HG02938 (cell line): ENCODE measurements around the gene SLC6A9.

Experiments
- ATAC-seq: cut with Tn5 transposase; IDR thresholded peaks from one replicate; pipeline ENCODE4 v1.9.1; 2021; ENCODE audit warnings: mild to moderate bottlenecking, moderate library complexity; ENCODE audit not compliant: unreplicated experiment

Gene SLC6A9

DNA sequence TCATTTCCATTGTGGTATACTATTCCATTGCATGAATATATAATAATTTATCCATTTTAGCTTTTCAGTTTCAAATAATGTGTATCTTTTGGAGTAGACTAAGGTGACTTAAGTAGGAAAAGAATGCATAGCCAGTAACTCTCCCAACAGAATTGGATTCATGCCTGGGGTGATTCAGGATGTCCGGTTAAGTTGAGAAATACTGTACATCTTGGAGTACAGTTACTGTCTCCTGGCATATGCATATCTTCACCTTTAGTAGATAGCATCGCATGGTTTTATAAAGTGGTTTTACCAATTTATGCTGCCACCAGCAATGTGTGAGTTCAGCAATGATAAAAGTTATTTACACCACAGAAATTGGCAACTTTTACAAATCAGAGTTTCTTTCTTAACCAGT is 18.6 kb upstream of the SLC6A9 start:
- ATAC-seq, result no peak

GRCh38 chr1:44048532-44049215 is 17.4 kb upstream of the SLC6A9 start:
- no peak for ATAC-seq

DNA sequence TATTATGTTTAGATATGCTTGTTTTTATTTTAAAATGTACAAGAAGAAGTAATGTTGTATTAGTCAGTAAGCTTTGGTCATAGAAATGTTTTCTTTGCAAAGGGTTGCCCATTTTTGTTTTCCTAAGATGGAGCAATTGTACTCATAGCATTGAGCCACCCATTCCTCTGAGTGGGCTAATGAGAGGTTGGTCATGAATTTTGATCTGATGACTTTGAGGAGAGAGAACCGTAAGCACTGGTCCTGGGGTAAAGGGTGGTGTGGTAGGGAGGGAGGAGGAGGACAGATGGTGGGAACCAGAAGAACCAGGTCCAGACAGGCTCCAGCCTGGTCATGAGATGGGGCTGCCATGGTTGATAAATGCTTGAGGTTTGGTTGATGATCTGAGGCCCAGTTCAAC is 15.9 kb upstream of the SLC6A9 start:
- ATAC-seq, result no peak

DNA sequence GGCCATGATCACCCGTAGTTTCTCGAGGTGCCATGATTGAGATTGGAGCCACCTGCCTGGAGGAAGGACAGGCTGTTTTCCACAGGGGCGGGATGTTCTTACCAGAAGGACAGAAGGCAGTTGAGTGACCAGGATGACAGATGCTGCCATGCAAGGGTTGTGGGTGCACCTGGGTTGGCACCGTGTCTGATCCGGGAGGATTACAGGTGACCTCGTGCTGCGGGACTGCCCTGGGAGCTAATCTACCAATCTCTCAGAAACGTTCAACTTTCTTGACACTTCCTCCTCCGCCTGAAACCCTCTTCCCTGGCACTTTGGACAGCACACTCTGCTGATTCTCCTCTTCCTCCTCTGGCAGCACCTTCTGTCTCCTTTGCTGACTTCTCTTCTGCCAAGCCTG is 13.8 kb upstream of the SLC6A9 start:
- no peak for ATAC-seq

GRCh38 chr1:44044071-44044801 is 13.0 kb upstream of the SLC6A9 start:
- ATAC-seq, result no peak

GRCh38 chr1:44043176-44044070 is 12.2 kb upstream of the SLC6A9 start:
- no peak for ATAC-seq

DNA sequence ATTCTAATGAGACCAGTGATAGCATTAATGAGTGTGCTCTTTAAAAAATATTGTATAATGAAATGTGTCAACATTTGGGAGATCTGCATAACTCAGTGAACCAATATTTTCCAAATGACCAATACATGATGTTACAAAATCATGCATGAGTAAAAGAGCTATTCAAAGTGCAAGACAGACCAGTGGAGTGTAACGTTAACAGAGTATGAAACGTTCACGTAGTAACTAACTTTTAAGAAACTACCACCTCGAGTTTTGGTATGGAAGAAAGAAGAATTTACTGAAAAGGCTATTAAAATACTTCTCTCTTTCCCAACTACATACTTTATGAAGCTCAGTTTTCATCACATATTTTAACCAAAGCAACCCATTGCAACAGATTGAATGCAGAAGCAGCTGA is 9.6 kb upstream of the SLC6A9 start:
- no peak for ATAC-seq

DNA sequence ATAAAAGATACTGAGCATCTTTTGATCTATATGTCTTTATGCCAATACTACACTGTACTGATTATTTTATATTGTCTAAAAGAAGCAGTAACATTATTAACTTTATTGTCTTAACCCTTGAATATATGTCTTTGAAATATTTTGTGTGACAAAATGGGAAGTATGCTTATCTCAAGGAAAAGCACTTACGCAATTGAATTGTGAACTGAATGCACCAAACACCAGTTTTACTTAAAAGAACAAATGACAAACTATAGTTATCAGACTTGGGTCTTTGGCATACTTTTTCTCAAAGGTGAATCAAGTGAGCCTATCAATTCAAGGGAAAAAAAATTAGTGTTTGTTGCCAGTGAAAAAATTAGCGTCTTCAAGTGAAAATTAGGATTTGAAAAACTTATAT is 9.2 kb upstream of the SLC6A9 start:
- ATAC-seq, result no peak

DNA sequence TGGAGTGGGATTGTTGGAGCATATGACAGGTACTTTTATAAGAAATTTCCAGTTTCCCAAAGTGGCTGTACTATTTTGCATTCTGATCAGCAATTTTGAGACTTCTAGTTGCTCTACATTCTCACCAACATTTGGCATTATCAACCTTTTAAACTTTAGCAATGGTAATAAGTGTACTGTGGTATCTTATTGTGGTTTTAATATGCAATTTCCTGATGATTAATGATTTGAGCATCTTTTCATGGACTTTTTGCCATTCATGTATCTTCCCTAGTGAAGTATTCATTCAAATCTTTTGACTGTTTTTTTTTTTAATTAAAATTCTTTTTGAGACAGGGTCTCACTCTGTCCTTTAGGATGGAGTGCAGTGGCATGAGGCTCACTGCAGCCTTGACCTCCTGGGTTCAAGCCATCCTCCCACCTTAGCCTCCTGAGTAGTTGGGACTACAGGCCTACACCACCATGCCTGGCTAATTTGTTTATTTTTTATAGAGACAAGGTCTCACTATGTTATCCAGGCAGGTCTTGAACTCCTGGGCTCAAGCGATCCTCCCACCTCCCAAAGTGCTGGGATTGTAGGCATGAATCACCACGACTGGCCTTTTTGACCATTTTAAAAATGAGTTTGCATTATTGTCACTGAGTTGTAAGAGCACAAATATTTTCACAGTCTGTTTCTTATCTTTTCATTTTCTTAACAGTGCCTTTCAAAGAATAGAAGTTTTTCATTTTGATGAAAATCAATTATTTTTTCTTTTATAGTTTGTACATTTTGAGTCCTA is 7.8 kb upstream of the SLC6A9 start:
- ATAC-seq, result no peak

- ATAC-seq, result no peak
Measured at GRCh38 chr1:44037154-44037553, 5.9 kb upstream of the SLC6A9 start.

- ATAC-seq, result no peak
Measured at GRCh38 chr1:44036409-44037139, 5.3 kb upstream of the SLC6A9 start.

GRCh38 chr1:44035726-44036408 is 4.6 kb upstream of the SLC6A9 start:
- no peak for ATAC-seq

DNA sequence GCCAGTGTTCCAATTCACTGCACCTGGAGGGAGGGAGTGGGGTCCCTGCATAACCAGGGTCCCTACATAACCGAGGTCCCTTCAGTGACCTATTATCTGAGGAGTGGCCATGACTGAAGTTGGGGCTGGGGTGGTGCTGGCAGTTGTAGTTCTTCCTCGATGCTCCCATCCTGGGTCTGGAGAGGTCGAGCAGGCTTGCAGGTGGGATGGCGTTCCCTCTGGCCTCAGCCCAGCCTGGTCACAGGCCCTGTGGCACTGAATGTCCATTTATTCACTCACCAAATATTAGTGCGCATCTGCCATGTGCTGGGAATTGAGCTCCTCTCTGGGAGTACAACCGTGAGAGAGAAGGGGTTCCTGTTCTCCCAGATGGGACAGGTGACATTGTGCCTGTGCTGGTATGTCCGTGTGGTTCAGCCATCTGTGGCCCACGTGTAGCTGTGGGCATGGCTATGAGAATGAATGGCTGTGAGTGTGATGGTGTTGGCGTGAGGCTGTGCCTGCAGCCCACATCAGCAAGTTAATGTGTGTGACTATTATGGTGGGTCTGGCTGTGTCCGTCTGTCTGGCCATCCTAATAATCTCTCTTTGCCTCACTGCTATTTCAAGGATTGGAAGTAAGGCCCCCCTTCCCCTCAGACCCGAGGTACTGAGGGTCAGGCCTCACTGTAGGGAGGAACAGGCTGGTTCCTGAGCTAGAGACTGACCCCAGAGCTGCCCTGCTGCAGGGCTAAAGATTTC is 3.9 kb upstream of the SLC6A9 start:
- no peak for ATAC-seq

- ATAC-seq, result no peak
Measured at GRCh38 chr1:44034423-44034822, 3.2 kb upstream of the SLC6A9 start.

GRCh38 chr1:44033756-44034155 is 2.5 kb upstream of the SLC6A9 start:
- ATAC-seq, result no peak

- ATAC-seq, result no peak
Measured at GRCh38 chr1:44033041-44033575, 1.8 kb upstream of the SLC6A9 start.

DNA sequence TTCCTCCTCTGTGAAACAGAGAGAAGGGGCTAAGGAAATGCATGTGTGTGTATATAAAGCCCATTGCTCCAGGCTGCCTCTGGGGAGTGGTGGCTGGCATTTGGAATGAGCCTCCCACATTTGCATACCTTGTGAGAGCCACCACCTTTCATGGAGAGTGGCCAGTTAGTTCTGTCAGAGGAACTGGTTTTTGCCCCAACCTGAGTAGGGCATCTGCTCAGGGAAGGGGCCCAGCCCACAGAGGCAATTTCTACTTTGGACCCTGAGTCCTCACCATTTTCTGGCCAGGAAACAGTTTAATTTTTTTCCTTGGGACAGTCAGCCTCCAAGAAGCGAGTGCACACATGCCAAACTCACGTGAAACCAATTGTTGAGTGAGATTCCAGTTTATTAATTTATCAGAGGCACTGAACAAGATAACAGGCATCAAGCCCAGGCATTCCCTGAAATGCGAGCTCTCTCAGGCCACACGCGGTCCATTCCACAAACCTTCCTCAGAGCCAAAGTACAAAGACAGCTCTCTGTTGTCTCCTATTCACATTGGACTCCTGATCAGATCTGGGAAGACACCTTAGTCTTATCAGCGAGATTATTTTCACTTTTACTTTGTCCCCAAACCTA is 1.0 kb upstream of the SLC6A9 start:
- ATAC-seq, result no peak

- ATAC-seq, result peak; percentile 27
Measured at GRCh38 chr1:44030605-44031251, 534 bp downstream of the SLC6A9 start.
